H9 (cell line): Measurements from ENCODE around the gene PITPNM3. TPM values are rescaled to one million over a fixed set of nuclear protein-coding genes. Genes with fewer than 3 reads are reported as not detected.

Experiments
- DNase-seq: peaks from one replicate; pipeline ENCODE4 v3.0.0-alpha.2; 2017
- H2AFZ ChIP-seq: one replicate; pipeline ENCODE4 v1.6.1; 2013; ENCODE audit warnings: mild to moderate bottlenecking, low read length, control low read depth, moderate library complexity
- H2AK5ac ChIP-seq: 2 replicates; pipeline ENCODE4 v1.6.1; 2013; ENCODE audit warnings: low read length, control low read depth, mixed read lengths; ENCODE audit not compliant: insufficient read length
- H2BK120ac ChIP-seq: one replicate; pipeline ENCODE4 v1.6.1; 2013; ENCODE audit warnings: low read depth, mild to moderate bottlenecking, low read length, control low read depth, inconsistent platforms; ENCODE audit not compliant: poor library complexity, severe bottlenecking
- H2BK12ac ChIP-seq: 2 replicates; pipeline ENCODE4 v1.6.1; 2013; ENCODE audit warnings: low read length, control low read depth, mixed read lengths, low read depth; ENCODE audit not compliant: insufficient read length
- H2BK15ac ChIP-seq: 2 replicates; pipeline ENCODE4 v1.6.1; 2013; ENCODE audit warnings: low read depth, low read length, control low read depth
- H2BK20ac ChIP-seq: one replicate; pipeline ENCODE4 v1.6.1; 2013; ENCODE audit warnings: low read depth, mild to moderate bottlenecking, low read length, control low read depth, inconsistent platforms; ENCODE audit not compliant: poor library complexity, severe bottlenecking
- H2BK5ac ChIP-seq: 2 replicates; pipeline ENCODE4 v1.6.1; 2013; ENCODE audit warnings: low read length, control low read depth, mixed read lengths; ENCODE audit not compliant: insufficient read length
- H3K14ac ChIP-seq: 2 replicates; pipeline ENCODE4 v1.6.1; 2013; ENCODE audit warnings: low read length, control low read depth; ENCODE audit not compliant: insufficient read depth
- H3K18ac ChIP-seq: 2 replicates; pipeline ENCODE4 v1.6.1; 2013; ENCODE audit warnings: low read depth, mild to moderate bottlenecking, mixed read lengths, low read length, control low read depth; ENCODE audit not compliant: insufficient read length
- H3K23ac ChIP-seq: 2 replicates; pipeline ENCODE4 v1.6.1; 2013; ENCODE audit warnings: low read length, control low read depth, mixed read lengths, low read depth; ENCODE audit not compliant: insufficient read length
- H3K23me2 ChIP-seq: 2 replicates; pipeline ENCODE4 v1.6.1; 2013; ENCODE audit warnings: low read depth, mild to moderate bottlenecking, mixed read lengths, low read length, control low read depth; ENCODE audit not compliant: insufficient read length, poor library complexity, severe bottlenecking
- H3K27ac ChIP-seq: 2 replicates; pipeline ENCODE4 v1.5.1; 2013; ENCODE audit warnings: low read length, control low read depth, mixed read lengths, low read depth; ENCODE audit not compliant: insufficient read length
- H3K27me3 ChIP-seq: 2 replicates; pipeline ENCODE4 v1.6.1; 2013; ENCODE audit warnings: low read length, control low read depth, inconsistent platforms; ENCODE audit not compliant: insufficient read depth
- H3K4ac ChIP-seq: 2 replicates; pipeline ENCODE4 v1.6.1; 2013; ENCODE audit warnings: low read depth, mild to moderate bottlenecking, control low read depth, inconsistent platforms, low read length, moderate library complexity
- H3K4me1 ChIP-seq: 2 replicates; pipeline ENCODE4 v1.6.1; 2013; ENCODE audit warnings: low read length, control low read depth, inconsistent platforms; ENCODE audit not compliant: insufficient read depth
- H3K4me2 ChIP-seq: 2 replicates; pipeline ENCODE4 v1.6.1; 2013; ENCODE audit warnings: low read length, control low read depth, mixed read lengths; ENCODE audit not compliant: insufficient read length, insufficient read depth
- H3K56ac ChIP-seq: 2 replicates; pipeline ENCODE4 v1.6.1; 2013; ENCODE audit warnings: low read depth, mild to moderate bottlenecking, mixed read lengths, low read length, control low read depth; ENCODE audit not compliant: insufficient read length
- H3K79me1 ChIP-seq: 2 replicates; pipeline ENCODE4 v1.6.1; 2013; ENCODE audit warnings: low read depth, mild to moderate bottlenecking, moderate library complexity, low read length, control low read depth, inconsistent platforms; ENCODE audit not compliant: insufficient read depth, poor library complexity, severe bottlenecking
- H3K79me2 ChIP-seq: 2 replicates; pipeline ENCODE4 v1.6.1; 2013; ENCODE audit warnings: low read length, control low read depth, inconsistent platforms; ENCODE audit not compliant: insufficient read depth
- H3K9ac ChIP-seq: 2 replicates; pipeline ENCODE4 v1.6.1; 2013; ENCODE audit warnings: low read length, control low read depth, mixed read lengths; ENCODE audit not compliant: insufficient read length; ENCODE audit errors: extremely low read depth
- H3K9me3 ChIP-seq: one replicate; pipeline ENCODE4 v1.6.1; 2013; ENCODE audit warnings: low read depth, low read length, inconsistent platforms; ENCODE audit not compliant: control insufficient read depth
- H3T11ph ChIP-seq: one replicate; pipeline ENCODE4 v1.6.1; 2013; ENCODE audit warnings: mild to moderate bottlenecking, low read length, control low read depth, inconsistent platforms
- H4K20me1 ChIP-seq: one replicate; pipeline ENCODE4 v1.6.1; 2013; ENCODE audit not compliant: control insufficient read depth, insufficient read length, insufficient read depth
- H4K5ac ChIP-seq: 2 replicates; pipeline ENCODE4 v1.6.1; 2013; ENCODE audit warnings: low read depth, mild to moderate bottlenecking, mixed read lengths, low read length, control low read depth; ENCODE audit not compliant: insufficient read length
- H4K8ac ChIP-seq: replicated peaks from 2 replicates; pipeline ENCODE4 v1.6.1; 2013; ENCODE audit warnings: low read length, control low read depth, mixed read lengths, low read depth; ENCODE audit not compliant: insufficient read length
- H4K91ac ChIP-seq: 2 replicates; pipeline ENCODE4 v1.6.1; 2013; ENCODE audit warnings: low read depth, mild to moderate bottlenecking, moderate library complexity, mixed read lengths, low read length, control low read depth; ENCODE audit not compliant: insufficient read length
- H3K27ac Mint-ChIP-seq, 3 experiments: 2 replicates in 2 of 3; 3 replicates in 1 of 3; pipeline ENCODE4 v1.8.0; 2020 to 2021; ENCODE audit warnings: mixed read lengths in 3 of 3, mild to moderate bottlenecking in 1 of 3, moderate library complexity in 1 of 3
- H3K27me3 Mint-ChIP-seq: 2 replicates; pipeline ENCODE4 v1.8.0; 2021; ENCODE audit warnings: low read depth, mild to moderate bottlenecking, moderate library complexity, mixed read lengths
- H3K36me3 Mint-ChIP-seq, 3 experiments: 2 replicates in 2 of 3; 3 replicates in 1 of 3; pipeline ENCODE4 v1.8.0; 2020 to 2021; ENCODE audit warnings: low read depth in 3 of 3, mixed read lengths in 3 of 3; ENCODE audit not compliant: insufficient read depth in 1 of 3
- H3K4me1 Mint-ChIP-seq, 2 experiments: 2 replicates each; pipeline ENCODE4 v1.8.0; 2020; ENCODE audit warnings: mixed read lengths in 2 of 2
- H3K4me3 Mint-ChIP-seq, 2 experiments: 2 replicates in 1 of 2; 3 replicates in 1 of 2; pipeline ENCODE4 v1.8.0; 2020 to 2021; ENCODE audit warnings: mild to moderate bottlenecking in 2 of 2, mixed read lengths in 2 of 2, moderate library complexity in 1 of 2
- H3K9me3 Mint-ChIP-seq, 2 experiments: 2 replicates in 1 of 2; 3 replicates in 1 of 2; pipeline ENCODE4 v1.8.0; 2020; ENCODE audit warnings: mild to moderate bottlenecking in 2 of 2, mixed read lengths in 2 of 2, moderate library complexity in 1 of 2
- WGBS: extraction: QIAGEN DNeasy Blood & Tissue Kit; methylation state at CpG from one replicate; pipeline ENCODE4 v1.1.7; 2013; ENCODE audit warnings: missing lambda C conversion rate, low lambda C conversion rate, mixed read lengths; ENCODE audit not compliant: insufficient read length; ENCODE audit errors: extremely low coverage; 5-methylcytosine and 5-hydroxymethylcytosine counted together
- total RNA-seq: library from RNA; stranded (reverse); gene quantifications from 2 replicates; pipeline ENCODE4 v1.2.1, GENCODE V29; 2021
- TF ChIP-seq, protein P1 (sequence below): fragments of 200-600 bp; sonication (generic); conservative IDR thresholded peaks from 3 replicates; pipeline ENCODE4 v1.8.0; 2021; ENCODE audit warnings: antibody characterized with exemption, mild to moderate bottlenecking

PITPNM3 gene
- total RNA-seq, 1 experiment from 2014 or later = 3.4 TPM

- Mint-ChIP-seq H3K9me3 (no peaks in the 10 kb centered on the region; a peak in 2 of 5 replicates), H3K27me3 (peaks cover 7% of the 10 kb centered on the region), H3K36me3 (no peaks in the 10 kb centered on the region), H3K27ac (peak overlapping the region; percentile 70 to 96 (median 92)), H3K4me1 (peaks cover 57% of the 10 kb centered on the region in 2 experiments), H3K4me3 (peak overlapping the region; percentile 59 to 72)
- peak; percentile 37 for DNase-seq
- Histone ChIP-seq H2AK5ac (no peak overlapping the region), H2BK12ac (no peak overlapping the region), H2AFZ (no peak overlapping the region), H3K9me3 (no peaks in the 10 kb centered on the region), H3K23ac (no peak overlapping the region), H3K23me2 (peaks cover 3% of the 10 kb centered on the region), H2BK5ac (no peak overlapping the region), H3T11ph (no peak overlapping the region), H4K91ac (no peak overlapping the region), H4K5ac (no peak overlapping the region), H3K27ac (no peak overlapping the region), H3K4me2 (peak overlapping the region; percentile 28), H3K18ac (no peak overlapping the region), H4K8ac (no peak overlapping the region), H2BK120ac (no peak overlapping the region), H4K20me1 (no peaks in the 10 kb centered on the region), H2BK20ac (no peak overlapping the region), H3K79me2 (no peaks in the 10 kb centered on the region), H3K9ac (no peak overlapping the region), H3K4me1 (peaks cover 8% of the 10 kb centered on the region; the same call in 1 of the 2 replicates), H3K27me3 (no peaks in the 10 kb centered on the region), H3K4ac (no peak overlapping the region), H3K56ac (no peak overlapping the region), H2BK15ac (no peak overlapping the region), H3K79me1 (no peaks in the 10 kb centered on the region), H3K14ac (no peak overlapping the region)
- WGBS = no CpG with 5 or more reads among the region's 15 CpGs
- TF ChIP-seq, protein P1, sequence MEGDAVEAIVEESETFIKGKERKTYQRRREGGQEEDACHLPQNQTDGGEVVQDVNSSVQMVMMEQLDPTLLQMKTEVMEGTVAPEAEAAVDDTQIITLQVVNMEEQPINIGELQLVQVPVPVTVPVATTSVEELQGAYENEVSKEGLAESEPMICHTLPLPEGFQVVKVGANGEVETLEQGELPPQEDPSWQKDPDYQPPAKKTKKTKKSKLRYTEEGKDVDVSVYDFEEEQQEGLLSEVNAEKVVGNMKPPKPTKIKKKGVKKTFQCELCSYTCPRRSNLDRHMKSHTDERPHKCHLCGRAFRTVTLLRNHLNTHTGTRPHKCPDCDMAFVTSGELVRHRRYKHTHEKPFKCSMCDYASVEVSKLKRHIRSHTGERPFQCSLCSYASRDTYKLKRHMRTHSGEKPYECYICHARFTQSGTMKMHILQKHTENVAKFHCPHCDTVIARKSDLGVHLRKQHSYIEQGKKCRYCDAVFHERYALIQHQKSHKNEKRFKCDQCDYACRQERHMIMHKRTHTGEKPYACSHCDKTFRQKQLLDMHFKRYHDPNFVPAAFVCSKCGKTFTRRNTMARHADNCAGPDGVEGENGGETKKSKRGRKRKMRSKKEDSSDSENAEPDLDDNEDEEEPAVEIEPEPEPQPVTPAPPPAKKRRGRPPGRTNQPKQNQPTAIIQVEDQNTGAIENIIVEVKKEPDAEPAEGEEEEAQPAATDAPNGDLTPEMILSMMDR = peak; percentile 64
Measured at GRCh38 chr17:6495450-6496115, 60.8 kb downstream of the PITPNM3 start.
